Progenitor cell of endocrine pancreas (in vitro differentiated cells): ENCODE data around the gene MCTP1. TPM values are rescaled to one million over a fixed set of nuclear protein-coding genes. Genes with fewer than 3 reads are reported as not detected.

Experiments used
- DNase-seq: peaks from one replicate; pipeline ENCODE4 v3.0.0; 2021; ENCODE audit warnings: low spot score; ENCODE audit not compliant: unreplicated experiment
- H3K27ac Mint-ChIP-seq: 2 replicates; pipeline ENCODE4 v1.8.0; 2021; ENCODE audit warnings: mild to moderate bottlenecking, moderate library complexity, mixed read lengths
- H3K27me3 Mint-ChIP-seq: 2 replicates; pipeline ENCODE4 v1.8.0; 2021; ENCODE audit warnings: mixed read lengths
- H3K36me3 Mint-ChIP-seq: 2 replicates; pipeline ENCODE4 v1.8.0; 2022; ENCODE audit warnings: mixed read lengths; ENCODE audit not compliant: insufficient read depth
- H3K4me1 Mint-ChIP-seq: 2 replicates; pipeline ENCODE4 v1.8.0; 2021; ENCODE audit warnings: low read depth, mixed read lengths
- H3K4me3 Mint-ChIP-seq: 2 replicates; pipeline ENCODE4 v1.8.0; 2021; ENCODE audit warnings: low read depth, mild to moderate bottlenecking, moderate library complexity, mixed read lengths
- H3K9me3 Mint-ChIP-seq: 2 replicates; pipeline ENCODE4 v1.8.0; 2021; ENCODE audit warnings: low read depth, mixed read lengths
- CTCF ChIP-seq: fragments of 200-600 bp; sonication (generic); IDR thresholded peaks from one replicate; pipeline ENCODE4 v1.5.0; 2021; ENCODE audit warnings: antibody characterized with exemption, mild to moderate bottlenecking; ENCODE audit not compliant: unreplicated experiment
- total RNA-seq: library from RNA; stranded (reverse); gene quantifications from 2 replicates; pipeline ENCODE4 v1.2.1, GENCODE V29; 2021

Gene MCTP1
- total RNA-seq, 1 donor from 2014 or later = 1.7 TPM

GRCh38 chr5:94750681-94751080 is 534.2 kb downstream of the MCTP1 start:
- TF ChIP-seq CTCF = no peak
- peaks cover 8% of the 10 kb centered on the region for H3K4me1 Mint-ChIP-seq
- no peaks in the 10 kb centered on the region for H3K36me3 Mint-ChIP-seq
- no peak overlapping the region for H3K4me3 Mint-ChIP-seq
- H3K27ac Mint-ChIP-seq = no peak overlapping the region
- H3K27me3 Mint-ChIP-seq = no peaks in the 10 kb centered on the region
- no peaks in the 10 kb centered on the region for H3K9me3 Mint-ChIP-seq
- DNase-seq = no peak

- peaks cover 5% of the 10 kb centered on the region for H3K27me3 Mint-ChIP-seq
- H3K4me3 Mint-ChIP-seq = no peak overlapping the region
- H3K27ac Mint-ChIP-seq = no peak overlapping the region
- no peaks in the 10 kb centered on the region for H3K36me3 Mint-ChIP-seq
- TF ChIP-seq CTCF = no peak
- peaks cover 8% of the 10 kb centered on the region for H3K4me1 Mint-ChIP-seq
- no peaks in the 10 kb centered on the region for H3K9me3 Mint-ChIP-seq
- no peak for DNase-seq
Measured at GRCh38 chr5:94749042-94749441, 535.9 kb downstream of the MCTP1 start.

- Mint-ChIP-seq H3K9me3 (no peaks in the 10 kb centered on the region), H3K27me3 (peaks cover 6% of the 10 kb centered on the region), H3K36me3 (no peaks in the 10 kb centered on the region), H3K27ac (no peak overlapping the region), H3K4me1 (peaks cover 9% of the 10 kb centered on the region), H3K4me3 (no peak overlapping the region)
- TF ChIP-seq CTCF = no peak
- no peak for DNase-seq
Measured at GRCh38 chr5:94748212-94748611, 536.7 kb downstream of the MCTP1 start.

- no peaks in the 10 kb centered on the region for H3K9me3 Mint-ChIP-seq
- peaks cover 8% of the 10 kb centered on the region for H3K27me3 Mint-ChIP-seq
- no peak for DNase-seq
- TF ChIP-seq CTCF = no peak
- H3K4me3 Mint-ChIP-seq = no peak overlapping the region
- H3K27ac Mint-ChIP-seq = no peak overlapping the region
- H3K4me1 Mint-ChIP-seq = peaks cover 16% of the 10 kb centered on the region
- no peaks in the 10 kb centered on the region for H3K36me3 Mint-ChIP-seq
Measured at GRCh38 chr5:94747371-94747770, 537.5 kb downstream of the MCTP1 start.

GRCh38 chr5:94746731-94747124 is 538.2 kb downstream of the MCTP1 start:
- peaks cover 8% of the 10 kb centered on the region for H3K27me3 Mint-ChIP-seq
- no peak for DNase-seq
- H3K27ac Mint-ChIP-seq = no peak overlapping the region
- H3K4me3 Mint-ChIP-seq = no peak overlapping the region
- no peak for TF ChIP-seq CTCF
- peaks cover 18% of the 10 kb centered on the region for H3K4me1 Mint-ChIP-seq
- no peaks in the 10 kb centered on the region for H3K9me3 Mint-ChIP-seq
- H3K36me3 Mint-ChIP-seq = no peaks in the 10 kb centered on the region
